ACHN (cell line): ENCODE measurements around the gene TMEM181.
"Not testable (repeated sequence)": the region's sequence is repeated elsewhere in the genome, so short reads cannot be mapped to it uniquely, and the experiment has no call there.

Source experiments
- DNase-seq: peaks from one replicate; pipeline ENCODE4 v3.0.0-alpha.2; 2015
- in situ Hi-C: cut with HindIII; loops from 2 replicates; pipeline ENCODE4 v1.10.0; 2017; ENCODE audit warnings: low sequenced_read_pairs, low pct_ligation_motif_present, low pct_unique_long_range_greater_than_20kb

TMEM181 gene

GRCh38 chr6:158610319-158610968 is 50.6 kb downstream of the TMEM181 start:
- in situ Hi-C loops = no loop called here
- no peak for DNase-seq

GRCh38 chr6:158611039-158611438 is 51.1 kb downstream of the TMEM181 start:
- in situ Hi-C loops = no loop called here
- no peak for DNase-seq

GRCh38 chr6:158611541-158612370 is 51.9 kb downstream of the TMEM181 start:
- in situ Hi-C loops = no loop called here
- no peak for DNase-seq

GRCh38 chr6:158614606-158615005 is 54.7 kb downstream of the TMEM181 start:
- in situ Hi-C loops, DNase-seq: not testable (repeated sequence)

GRCh38 chr6:158618289-158618688 is 58.4 kb downstream of the TMEM181 start:
- in situ Hi-C loops, DNase-seq: not testable (repeated sequence)

GRCh38 chr6:158619922-158620801 is 60.3 kb downstream of the TMEM181 start:
- in situ Hi-C loops = no loop called here
- DNase-seq = no peak

- in situ Hi-C loops = no loop called here
- DNase-seq = no peak
These were observed 61.2 kb downstream of the TMEM181 start for GRCh38 chr6:158620963-158621693.

- no peak for DNase-seq
- in situ Hi-C loops = no loop called here
These were observed 62.0 kb downstream of the TMEM181 start for GRCh38 chr6:158621694-158622544.

- no peak for DNase-seq
- in situ Hi-C loops = no loop called here
These were observed 62.8 kb downstream of the TMEM181 start for GRCh38 chr6:158622545-158623190.

- in situ Hi-C loops = no loop called here
- DNase-seq = no peak
These were observed 65.1 kb downstream of the TMEM181 start for GRCh38 chr6:158624684-158625682.

GRCh38 chr6:158625881-158626305 is 66.0 kb downstream of the TMEM181 start:
- no peak for DNase-seq
- in situ Hi-C loops = no loop called here

GRCh38 chr6:158626360-158627167 is 66.7 kb downstream of the TMEM181 start:
- in situ Hi-C loops = no loop called here
- no peak for DNase-seq

- in situ Hi-C loops = no loop called here
- DNase-seq = no peak
These were observed 67.5 kb downstream of the TMEM181 start for GRCh38 chr6:158627168-158627939.

- in situ Hi-C loops = no loop called here
These were observed 68.0 kb downstream of the TMEM181 start for GRCh38 chr6:158627940-158628211.

GRCh38 chr6:158628542-158628941 is 68.7 kb downstream of the TMEM181 start:
- no peak for DNase-seq
- in situ Hi-C loops = no loop called here

More at GRCh38 chr6:158627940-158628211, 68.0 kb downstream of the TMEM181 start:
- no peak for DNase-seq
